H1 (cell line): Measurements from ENCODE around the gene SLC16A9. TPM values are rescaled to one million over a fixed set of nuclear protein-coding genes. Genes with fewer than 3 reads are reported as not detected.

ENCODE experiments used
- CTCF ChIA-PET: fragments of 300-600 bp; sonication (Branson Sonifier 250); formaldehyde crosslinking; loops from one replicate; lab custom pipeline; 2021; ENCODE audit not compliant: partially characterized antibody; lab: Charles Lee
- POLR2A ChIA-PET: fragments of 300-600 bp; sonication (Branson Sonifier 250); formaldehyde crosslinking; loops from one replicate; lab custom pipeline; 2021; ENCODE audit warnings: inconsistent platforms; ENCODE audit not compliant: partially characterized antibody; lab: Charles Lee
- DNase-seq, 2 experiments: peaks; one replicate each; pipeline versions ENCODE4 v3.0.0 to v3.0.0-alpha.2; 2010 to 2022; ENCODE audit warnings: low spot score in 2 of 2, low read depth in 1 of 2, mixed read lengths in 1 of 2
- FAIRE-seq: peaks from 2 replicates; lab custom pipeline; 2011; peaks lifted over from hg19 to GRCh38; lab: Jason Lieb, UNC
- H2AFZ ChIP-seq: 2 replicates; pipeline ENCODE4 v1.8.1; 2012; ENCODE audit warnings: low read length, inconsistent platforms
- H2AK5ac ChIP-seq: 2 replicates; pipeline ENCODE4 v1.6.1; 2013; ENCODE audit warnings: low read depth, low read length
- H2BK120ac ChIP-seq: replicated peaks from 2 replicates; pipeline ENCODE3; 2013; ENCODE audit warnings: low read depth, low read length, inconsistent platforms
- H2BK12ac ChIP-seq: 2 replicates; pipeline ENCODE4 v1.6.1; 2013; ENCODE audit warnings: low read depth, low read length
- H2BK15ac ChIP-seq: 2 replicates; pipeline ENCODE4 v1.6.1; 2013; ENCODE audit warnings: low read length
- H2BK20ac ChIP-seq: 2 replicates; pipeline ENCODE4 v1.6.1; 2013; ENCODE audit warnings: low read length
- H2BK5ac ChIP-seq: 2 replicates; pipeline ENCODE4 v1.6.1; 2013; ENCODE audit warnings: low read depth, low read length
- H3K14ac ChIP-seq: 2 replicates; pipeline ENCODE4 v1.6.1; 2013; ENCODE audit warnings: inconsistent platforms; ENCODE audit not compliant: insufficient read length
- H3K18ac ChIP-seq: 2 replicates; pipeline ENCODE4 v1.6.1; 2013; ENCODE audit warnings: low read length; ENCODE audit errors: extremely low read depth
- H3K23ac ChIP-seq: 2 replicates; pipeline ENCODE4 v1.6.1; 2013; ENCODE audit warnings: inconsistent platforms; ENCODE audit not compliant: insufficient read length
- H3K23me2 ChIP-seq: 2 replicates; pipeline ENCODE4 v1.6.1; 2013; ENCODE audit warnings: low read depth, low read length
- H3K27ac ChIP-seq: 2 replicates; pipeline ENCODE4 v1.6.1; 2011; ENCODE audit warnings: low read depth, low read length, inconsistent platforms
- H3K27me3 ChIP-seq, 4 experiments: replicated peaks in 1 of 4; 1 replicate in 1 of 4; 2 replicates in 3 of 4; pipeline versions ENCODE4 v1.6.1 to v1.8.1; 2011 to 2013; ENCODE audit warnings: low read length in 3 of 4, mild to moderate bottlenecking in 3 of 4, inconsistent platforms in 2 of 4, mixed read lengths in 2 of 4, moderate library complexity in 1 of 4; ENCODE audit not compliant: control insufficient read depth in 3 of 4, insufficient read depth in 3 of 4; ENCODE audit errors: extremely low read depth in 1 of 4
- H3K36me3 ChIP-seq, 4 experiments: 2 replicates each; pipeline versions ENCODE4 v1.6.1 to v1.8.1; 2011 to 2013; ENCODE audit warnings: mild to moderate bottlenecking in 4 of 4, low read length in 3 of 4, moderate library complexity in 2 of 4, control low read depth in 1 of 4, inconsistent platforms in 1 of 4; ENCODE audit not compliant: insufficient read depth in 4 of 4, control insufficient read depth in 2 of 4
- H3K4ac ChIP-seq: replicated peaks from 2 replicates; pipeline ENCODE3; 2013; ENCODE audit warnings: low read length, low read depth, mixed read lengths, inconsistent platforms; ENCODE audit not compliant: insufficient read length
- H3K4me1 ChIP-seq, 4 experiments: replicated peaks in 1 of 4; 1 replicate in 1 of 4; 2 replicates in 3 of 4; pipeline versions ENCODE4 v1.6.1 to v1.8.1; 2011 to 2013; ENCODE audit warnings: low read length in 3 of 4, inconsistent platforms in 2 of 4, mixed read lengths in 1 of 4; ENCODE audit not compliant: insufficient read depth in 4 of 4, control insufficient read depth in 3 of 4
- H3K4me2 ChIP-seq, 2 experiments: 2 replicates each; pipeline versions ENCODE4 v1.6.1 to v1.8.1; 2011 to 2013; ENCODE audit warnings: low read depth in 2 of 2, low read length in 2 of 2, control low read depth in 1 of 2, inconsistent platforms in 1 of 2, mild to moderate bottlenecking in 1 of 2; ENCODE audit not compliant: insufficient read depth in 1 of 2
- H3K4me3 ChIP-seq, 4 experiments: fragments of 200-600, 300-600 bp in 1 of 4; sonication (generic), shearing (Covaris generic), sonication (Bioruptor Twin) in 1 of 4; 2 replicates each; pipeline versions ENCODE4 v1.5.1 to v1.8.1; 2011 to 2016; ENCODE audit warnings: low read length in 4 of 4, low read depth in 3 of 4, control low read depth in 2 of 4, inconsistent platforms in 2 of 4, mild to moderate bottlenecking in 2 of 4, mixed read lengths in 1 of 4, moderate library complexity in 1 of 4; ENCODE audit not compliant: insufficient read depth in 2 of 4; ENCODE audit errors: extremely low read depth in 1 of 4
- H3K56ac ChIP-seq: replicated peaks from 2 replicates; pipeline ENCODE3; 2013; ENCODE audit warnings: low read depth, mild to moderate bottlenecking, mixed read lengths, low read length, inconsistent platforms; ENCODE audit not compliant: insufficient read length
- H3K79me1 ChIP-seq: 2 replicates; pipeline ENCODE4 v1.6.1; 2013; ENCODE audit warnings: low read depth, low read length, control low read depth
- H3K79me2 ChIP-seq, 2 experiments: 2 replicates each; pipeline versions ENCODE4 v1.6.1 to v1.8.1; 2012 to 2013; ENCODE audit warnings: low read length in 2 of 2, mild to moderate bottlenecking in 2 of 2, inconsistent platforms in 1 of 2; ENCODE audit not compliant: insufficient read depth in 2 of 2, control insufficient read depth in 1 of 2
- H3K9ac ChIP-seq, 4 experiments: replicated peaks in 1 of 4; 1 replicate in 1 of 4; 2 replicates in 3 of 4; pipeline versions ENCODE4 v1.6.1 to v1.8.1; 2011 to 2013; ENCODE audit warnings: low read depth in 3 of 4, low read length in 3 of 4, control low read depth in 2 of 4, mild to moderate bottlenecking in 2 of 4, moderate library complexity in 2 of 4, inconsistent platforms in 1 of 4; ENCODE audit errors: extremely low read depth in 1 of 4
- H3K9me3 ChIP-seq, 2 experiments: 2 replicates each; pipeline versions ENCODE4 v1.6.1 to v1.8.1; 2012 to 2013; ENCODE audit warnings: mild to moderate bottlenecking in 2 of 2, moderate library complexity in 2 of 2, control low read depth in 1 of 2, inconsistent platforms in 1 of 2, low read depth in 1 of 2, low read length in 1 of 2, mixed read lengths in 1 of 2; ENCODE audit not compliant: insufficient read depth in 2 of 2
- H4K20me1 ChIP-seq, 2 experiments: replicated peaks in 1 of 2; 2 replicates each; pipeline versions ENCODE3 to v1.8.1; 2011 to 2013; ENCODE audit warnings: inconsistent platforms in 2 of 2, low read length in 2 of 2, mild to moderate bottlenecking in 1 of 2; ENCODE audit not compliant: insufficient read depth in 2 of 2, control insufficient read depth in 1 of 2
- H4K5ac ChIP-seq: 2 replicates; pipeline ENCODE4 v1.6.1; 2013; ENCODE audit warnings: low read length, low read depth, mixed read lengths, inconsistent platforms; ENCODE audit not compliant: insufficient read length
- H4K8ac ChIP-seq: 2 replicates; pipeline ENCODE4 v1.8.0; 2013; ENCODE audit warnings: mild to moderate bottlenecking, moderate library complexity, low read length, inconsistent platforms; ENCODE audit not compliant: insufficient read depth; ENCODE audit errors: extremely low read depth
- H4K91ac ChIP-seq: replicated peaks from 2 replicates; pipeline ENCODE3; 2013; ENCODE audit warnings: low read length, mixed read lengths, inconsistent platforms; ENCODE audit not compliant: insufficient read length
- CHD1 ChIP-seq: IDR thresholded peaks from 2 replicates; pipeline ENCODE4 v1.6.1; 2012; ENCODE audit warnings: low read depth, low read length, improper control_type of control experiment
- CHD2 ChIP-seq: IDR thresholded peaks from 2 replicates; pipeline ENCODE4 v1.6.1; 2012; ENCODE audit warnings: low read length, improper control_type of control experiment
- FOSL1 ChIP-seq: IDR thresholded peaks from 2 replicates; pipeline ENCODE4 v1.6.1; 2011; ENCODE audit warnings: mild to moderate bottlenecking, low read depth, low read length, moderate library complexity; ENCODE audit not compliant: insufficient read depth
- MAX ChIP-seq: IDR thresholded peaks from 2 replicates; pipeline ENCODE4 v1.6.1; 2012; ENCODE audit warnings: inconsistent platforms
- RAD21 ChIP-seq, 2 experiments: IDR thresholded peaks in 1 of 2; conservative IDR thresholded peaks in 1 of 2; 2 replicates each; pipeline ENCODE4 v1.6.1; 2011; ENCODE audit warnings: low read depth in 2 of 2, low read length in 2 of 2, improper control_type of control experiment in 1 of 2, inconsistent platforms in 1 of 2, mild to moderate bottlenecking in 1 of 2, moderate library complexity in 1 of 2
- TAF1 ChIP-seq: IDR thresholded peaks from 2 replicates; pipeline ENCODE4 v1.6.1; 2011; ENCODE audit warnings: mild to moderate bottlenecking, low read depth, low read length
- WGBS, 2 experiments: shearing (Covaris generic) in 1 of 2; methylation state at CpG; one replicate each; pipeline versions ENCODE4 v1.1.6 to v1.1.7; 2013 to 2015; ENCODE audit warnings: low lambda C conversion rate in 2 of 2, mixed read lengths in 2 of 2, inconsistent platforms in 1 of 2, low coverage in 1 of 2, missing lambda C conversion rate in 1 of 2; ENCODE audit not compliant: insufficient replicate concordance in 2 of 2, insufficient coverage in 1 of 2, insufficient read length in 1 of 2; ENCODE audit errors: extremely low coverage in 1 of 2, missing lambda C conversion rate in 1 of 2; 5-methylcytosine and 5-hydroxymethylcytosine counted together
- polyA plus RNA-seq, 7 experiments: library from polyadenylated mRNA; depleted of rRNA in 3 of 7; stranded (reverse) in 5 of 7; unstranded in 2 of 7; fragments of >200 nt in 5 of 7; fragments of 200-250 nt in 2 of 7; gene quantifications; 1 replicate in 5 of 7; 2 replicates in 1 of 7; 4 replicates in 1 of 7; pipeline versions ENCODE4 v1.2.1 to v1.2.3, GENCODE V29; 2011 to 2013; ENCODE audit warnings: missing spikeins in 2 of 7, mixed read lengths in 2 of 7
- total RNA-seq: library from RNA; stranded (reverse); fragmentation: NEBNext Ultra II Directional; extraction: Animal tissue kit (Norgen Biotek cat#: 25700); gene quantifications from 2 replicates; pipeline ENCODE4 v1.2.1, GENCODE V29; 2021

SLC16A9 gene
- total and polyA plus RNA-seq, 2 of the 8 experiments (the other 6 are each of a cell fraction or from before 2014, with no cell fraction given): 11.2 to 20.5 TPM

GRCh38 chr10:59651902-59652301 lies 57.7 kb downstream of the SLC16A9 start:
- Histone ChIP-seq H2BK15ac (no peak overlapping the region), H3K4ac (no peak overlapping the region), H3K18ac (no peak overlapping the region), H4K20me1 (no peaks in the 10 kb centered on the region), H3K23me2 (no peaks in the 10 kb centered on the region), H3K79me1 (no peaks in the 10 kb centered on the region), H3K23ac (no peak overlapping the region), H3K4me1 (no peaks in the 10 kb centered on the region), H2AFZ (no peak overlapping the region), H2AK5ac (no peak overlapping the region), H3K27me3 (no peaks in the 10 kb centered on the region), H2BK12ac (no peak overlapping the region), H3K4me3 (no peak overlapping the region), H3K4me2 (no peak overlapping the region), H2BK120ac (no peak overlapping the region), H3K9me3 (no peaks in the 10 kb centered on the region; a peak in 1 of 4 replicates), H3K9ac (no peak overlapping the region), H3K36me3 (peaks cover 0 to 3% (median 0%) of the 10 kb centered on the region in 4 experiments; a peak in 3 of 8 replicates), H4K91ac (no peak overlapping the region), H2BK5ac (no peak overlapping the region), H3K27ac (no peak overlapping the region), H3K79me2 (no peaks in the 10 kb centered on the region), H4K8ac (no peak overlapping the region), H3K14ac (no peak overlapping the region), H3K56ac (no peak overlapping the region), H2BK20ac (no peak overlapping the region), H4K5ac (no peak overlapping the region)
- no peak for DNase-seq
- TF ChIP-seq MAX (no peak), RAD21 (IDR thresholded peaks at IDR 0.05 in 1 of 2, conservative IDR thresholded peaks at IDR 0.05 in 1 of 2; ENCODE audit: low read depth in 2 of 2, low read length in 2 of 2) (no peak), TAF1 (no peak), CHD1 (no peak), CHD2 (no peak), FOSL1 (no peak)
- POLR2A ChIA-PET: no interaction called here
- FAIRE-seq: no peak
- CTCF ChIA-PET: interaction anchor here (1.0 kb wide), 1 partner anchor 27 kb away, joined by 3 read pairs; no protein-coding TSS in a partner anchor
- 98% methylated on average over 3 of the region's 3 CpGs; no CpG with 5 or more reads in 1 of the 2 experiments for WGBS, 2 experiments
